Left colon (tissue), 2 donors: ENCODE data around the gene KMT2E. TPM values are rescaled to one million over a fixed set of nuclear protein-coding genes. Genes with fewer than 3 reads are reported as not detected.
"Not testable (repeated sequence)": the region's sequence is repeated elsewhere in the genome, so short reads cannot be mapped to it uniquely, and the experiment has no call there.

ENCODE experiments used
- ATAC-seq: fragments of 200-7000 bp; cut with Tn5 transposase; one replicate; pipeline ENCODE4 v1.9.1; 2020; ENCODE audit warnings: mild to moderate bottlenecking, moderate library complexity
- DNase-seq, 2 donors: peaks; one replicate each; pipeline ENCODE4 v3.0.0-alpha.2; 2020
- intact Hi-C, 2 donors: fragments of 100-400 bp; cut with DNase I in 1 of 2; cut with micrococcal nuclease in 1 of 2; formaldehyde crosslinking; loops; one replicate each; pipeline versions ENCODE4 v1.11.2 to v1.14.0; 2022; cut with DNase I, micrococcal nuclease
- long read RNA-seq: library from polyadenylated mRNA; unstranded; transcript quantifications from one replicate; pipeline ENCODE4 v2.0.0, GENCODE V29; 2021
- total RNA-seq, 2 donors: library from RNA; stranded (reverse); fragmentation: NEBNext Ultra II Directional; extraction: Animal tissue kit (Norgen Biotek cat#: 25700); gene quantifications; one replicate each; pipeline ENCODE4 v1.2.1, GENCODE V29; 2021
- donor health status: DM: no; HTN: no; CAD: no.
- donor health status: DM: yes; HTN: yes; CAD: no.

KMT2E gene
- 100 to 1,000 TPM; 119 TPM for total RNA-seq
- long read RNA-seq, transcript KMT2E-207 (15 exons, 2,523 nt) = major isoform, 7 of 100 reads
- long read RNA-seq, partial matches to known transcripts = 28 of 100 reads
- long read RNA-seq, other reads (novel, unspliced or antisense) = 65 of 100 reads

DNA sequence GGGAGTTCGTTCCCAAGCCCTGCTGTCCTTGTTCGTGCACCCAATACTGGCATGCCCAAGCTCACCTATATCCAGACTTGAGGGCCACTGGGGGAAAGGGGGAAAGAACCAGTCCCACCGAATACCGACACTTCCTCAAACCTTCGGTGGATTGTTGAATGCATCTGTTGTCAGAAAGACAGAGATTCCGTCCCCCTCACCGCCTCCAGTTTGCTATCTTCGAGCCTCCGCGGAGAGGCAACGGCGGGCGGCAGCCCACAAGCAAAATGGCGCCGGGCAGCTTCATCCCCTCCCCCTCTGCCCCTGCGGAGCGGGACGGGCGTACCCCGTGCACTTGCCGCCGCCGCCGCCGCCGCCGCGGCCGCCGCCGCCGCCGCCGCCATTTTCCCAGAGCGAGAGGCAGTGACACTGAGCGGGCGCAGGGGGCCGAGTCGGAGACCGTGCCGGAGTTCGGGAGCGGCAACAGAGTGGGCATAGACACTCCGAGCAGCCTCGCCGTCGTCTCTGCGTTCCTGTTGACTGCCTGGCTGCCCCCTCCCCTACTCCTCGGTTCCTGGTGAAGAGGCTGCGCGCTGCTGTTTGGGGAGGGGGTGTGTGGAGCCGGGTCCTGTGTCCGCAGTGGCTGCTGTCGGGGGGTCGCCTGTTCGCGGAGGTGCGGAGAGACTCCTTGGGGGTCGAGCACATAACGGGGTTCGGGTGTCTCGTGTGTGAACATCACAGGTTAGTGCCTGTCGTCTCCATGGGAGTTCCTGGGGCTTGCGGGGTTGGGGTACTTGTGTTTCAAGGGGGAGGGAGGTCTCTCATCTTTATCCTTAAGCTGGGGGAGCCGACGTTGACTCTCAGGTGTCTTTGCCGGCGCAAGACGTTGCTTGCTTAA lies at the start of gene KMT2E:
KMT2E (plus strand) TSS at position 390 of the 877 bp plus-strand sequence. CDS start 26,748 bp downstream, outside the sequence.
- peak; percentile 90 to 92 for DNase-seq
- peak; percentile 48 for ATAC-seq
- intact Hi-C loops = no loop called here

DNA sequence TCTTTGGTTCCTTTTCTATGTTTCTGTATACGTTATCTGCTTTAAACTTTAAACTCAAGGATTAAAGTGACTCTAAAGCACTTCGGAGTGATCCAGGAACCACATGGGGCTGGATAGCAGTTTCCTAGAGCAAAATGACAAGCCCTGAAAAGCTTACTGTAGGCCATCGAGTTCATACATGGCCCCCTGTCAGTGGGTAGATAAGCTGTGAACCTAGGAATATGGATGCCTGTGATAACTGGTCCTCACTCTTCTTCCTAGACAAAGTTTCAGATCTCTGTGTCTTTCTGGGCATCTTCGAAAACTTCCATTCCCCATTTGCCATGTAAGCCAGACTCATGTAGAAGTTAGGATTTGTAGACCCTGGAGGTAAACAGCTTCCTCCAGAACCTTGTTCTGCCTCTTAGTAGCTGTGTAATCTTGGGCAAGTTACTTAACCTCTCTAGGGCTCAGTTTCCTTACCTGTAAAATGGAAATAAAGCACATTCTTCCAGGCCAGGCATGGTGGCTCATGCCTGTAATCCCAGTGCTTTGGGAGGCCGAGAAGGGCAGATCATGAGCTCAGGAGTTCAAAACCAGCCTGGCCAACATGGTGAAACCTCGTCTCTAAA lies 49.3 kb upstream of the KMT2E start:
- ATAC-seq = no peak
- intact Hi-C loops = no loop called here
- DNase-seq = no peak

DNA sequence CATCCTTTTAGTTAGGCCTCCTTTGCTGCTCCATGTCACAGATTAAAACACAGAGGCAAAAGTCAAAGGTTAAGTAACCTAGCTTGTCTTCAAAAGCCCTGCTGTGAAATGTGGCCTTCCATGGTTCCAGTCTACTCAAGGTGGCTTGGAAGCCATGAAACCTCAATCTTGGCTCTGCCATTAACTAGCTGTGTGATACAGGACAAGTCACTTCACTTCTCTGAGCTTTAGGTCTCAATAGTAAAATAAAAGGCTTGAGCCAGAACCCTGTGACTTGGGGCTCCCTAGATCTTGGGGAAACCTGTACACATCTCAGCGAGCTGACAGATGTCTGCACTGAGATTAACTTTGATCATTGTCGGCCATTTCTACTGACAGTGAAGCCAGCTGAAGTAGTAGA lies 48.0 kb upstream of the KMT2E start:
- ATAC-seq (no peak), DNase-seq (no peak)
- intact Hi-C loops = no loop called here

- intact Hi-C loops = no loop called here
- DNase-seq (no peak), ATAC-seq (no peak)
These were observed 46.9 kb upstream of the KMT2E start for GRCh38 chr7:104967088-104967487.

GRCh38 chr7:104967595-104967994 lies 46.4 kb upstream of the KMT2E start:
- intact Hi-C loops = no loop called here
- no peak for DNase-seq
- no peak for ATAC-seq

DNA sequence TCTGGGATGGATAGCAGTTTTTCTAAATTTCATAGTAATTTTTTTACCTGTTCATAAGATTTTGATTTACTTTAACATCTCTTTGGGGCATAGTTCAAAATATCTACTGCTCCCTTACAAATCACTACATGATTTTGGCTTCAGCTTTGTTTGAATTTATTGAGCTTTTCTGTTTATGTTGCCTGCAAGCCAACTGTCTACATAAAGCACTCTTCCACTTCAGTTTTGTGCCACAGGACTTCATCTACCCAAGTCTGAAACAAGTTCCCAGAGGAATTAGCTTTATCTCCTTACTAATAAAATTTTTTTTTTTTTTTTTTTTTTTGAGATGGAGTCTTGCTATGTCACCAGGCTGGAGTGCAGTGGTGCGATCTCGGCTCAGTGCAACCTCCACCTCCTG lies 45.4 kb upstream of the KMT2E start:
- DNase-seq (no peak), ATAC-seq (no peak)
- intact Hi-C loops = no loop called here

GRCh38 chr7:104969183-104969582 lies 44.8 kb upstream of the KMT2E start:
- ATAC-seq (no peak), DNase-seq (no peak)
- intact Hi-C loops = no loop called here

GRCh38 chr7:104971290-104972071 lies 42.5 kb upstream of the KMT2E start:
- DNase-seq (peak; percentile 42 to 71), ATAC-seq (peak; percentile 80)
- intact Hi-C loops = no loop called here

DNA sequence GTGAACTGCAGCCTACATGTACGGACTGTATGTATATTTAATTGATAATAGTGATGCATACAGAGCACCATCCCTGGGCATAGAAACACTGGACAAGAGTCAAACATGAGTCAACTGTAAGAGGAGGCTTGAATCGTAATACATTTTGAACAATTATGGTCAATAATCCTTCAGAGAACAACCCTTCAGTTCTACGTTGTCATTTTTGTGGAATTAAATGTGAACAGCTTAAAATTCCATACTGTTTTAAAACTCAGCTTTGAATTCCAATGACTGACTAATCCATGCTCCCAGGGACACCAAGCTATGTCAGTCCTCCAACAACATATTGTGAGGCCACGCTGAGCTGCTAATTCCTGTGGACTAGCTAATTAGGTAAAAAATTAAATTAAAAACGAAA lies 41.5 kb upstream of the KMT2E start:
- intact Hi-C loops = no loop called here
- DNase-seq = no peak
- peak; percentile 13 for ATAC-seq

DNA sequence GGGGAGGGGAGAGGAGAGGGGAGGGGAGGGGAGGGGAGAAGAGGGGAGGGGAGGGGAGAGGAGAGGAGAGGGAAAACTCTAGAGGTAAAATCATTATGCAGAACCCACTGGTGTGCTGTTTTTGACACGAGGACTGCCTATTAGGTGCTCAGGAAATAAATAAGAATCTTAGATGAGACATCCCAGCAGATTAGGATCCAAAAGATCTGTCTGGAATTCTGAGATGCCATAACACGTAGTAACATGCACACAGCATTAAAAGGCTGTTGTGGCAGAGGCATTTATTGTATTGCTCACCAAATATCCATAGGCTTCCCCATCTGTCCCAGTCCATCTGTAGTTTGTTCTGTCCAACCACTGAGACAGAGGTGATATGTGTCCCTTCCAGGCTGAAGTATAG lies 40.8 kb upstream of the KMT2E start:
- DNase-seq (no peak), ATAC-seq (no peak)
- intact Hi-C loops = no loop called here

DNA sequence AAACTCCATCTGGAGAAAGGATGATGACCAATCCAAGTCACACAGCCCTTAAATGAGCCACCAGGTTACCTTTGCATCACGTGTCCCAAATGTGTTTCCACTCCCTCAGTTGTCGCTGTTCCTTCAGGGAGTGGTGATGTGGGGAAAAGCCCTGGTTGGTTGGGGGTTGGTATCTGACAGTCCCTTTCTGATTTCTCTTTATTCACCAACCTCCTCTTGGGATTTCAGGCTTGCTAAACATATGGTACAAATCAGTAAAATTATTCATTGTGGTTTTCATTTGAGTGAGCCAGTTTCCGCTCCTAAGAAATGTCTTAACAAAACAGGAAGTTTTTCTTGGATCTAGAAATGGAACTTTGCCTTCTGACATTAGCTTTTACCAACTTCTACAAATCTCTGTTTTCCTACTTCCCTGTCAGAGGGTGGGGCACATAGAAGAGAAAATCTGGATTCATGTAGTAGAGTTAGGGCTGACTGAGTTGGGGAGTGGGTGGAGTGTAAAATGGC lies 40.0 kb upstream of the KMT2E start:
- peak; percentile 15 for ATAC-seq
- intact Hi-C loops = no loop called here

GRCh38 chr7:104975553-104975952 lies 38.5 kb upstream of the KMT2E start:
- ATAC-seq, intact Hi-C loops, DNase-seq: not testable (repeated sequence)

More for the DNA sequence above, 40.0 kb upstream of the KMT2E start:
- no peak for DNase-seq

DNA sequence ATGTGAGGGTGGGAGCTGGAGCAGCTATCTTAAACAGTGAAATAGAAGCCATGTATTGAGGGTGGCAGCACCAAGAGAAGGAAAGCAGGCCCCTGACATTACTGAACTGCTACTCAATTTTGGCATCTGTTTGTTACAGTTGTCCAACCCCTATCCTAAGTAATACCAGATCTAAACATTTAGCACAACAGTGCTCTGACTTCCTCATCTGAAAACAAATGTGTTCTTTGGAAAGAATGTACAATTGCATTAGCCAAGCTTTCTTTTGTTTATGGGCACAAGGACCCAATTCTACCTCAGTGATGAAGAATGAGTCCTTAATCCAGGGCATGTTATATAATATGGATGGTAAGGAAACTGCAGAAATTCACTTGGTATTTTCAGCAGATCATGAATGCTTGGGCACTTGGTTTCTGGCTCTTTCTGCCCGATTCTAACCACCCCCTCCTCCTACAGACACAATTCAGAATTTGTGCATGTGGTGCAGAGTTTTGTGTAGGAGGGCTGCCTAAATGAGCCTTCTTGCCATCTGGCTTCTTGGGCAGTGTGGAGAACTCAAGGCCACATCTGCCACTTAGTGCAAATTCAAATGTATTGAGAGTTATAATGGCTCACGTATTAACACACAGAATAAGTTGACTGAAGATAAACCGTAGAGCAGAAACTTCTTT lies 36.9 kb upstream of the KMT2E start:
- DNase-seq = no peak
- ATAC-seq = no peak
- intact Hi-C loops = no loop called here

DNA sequence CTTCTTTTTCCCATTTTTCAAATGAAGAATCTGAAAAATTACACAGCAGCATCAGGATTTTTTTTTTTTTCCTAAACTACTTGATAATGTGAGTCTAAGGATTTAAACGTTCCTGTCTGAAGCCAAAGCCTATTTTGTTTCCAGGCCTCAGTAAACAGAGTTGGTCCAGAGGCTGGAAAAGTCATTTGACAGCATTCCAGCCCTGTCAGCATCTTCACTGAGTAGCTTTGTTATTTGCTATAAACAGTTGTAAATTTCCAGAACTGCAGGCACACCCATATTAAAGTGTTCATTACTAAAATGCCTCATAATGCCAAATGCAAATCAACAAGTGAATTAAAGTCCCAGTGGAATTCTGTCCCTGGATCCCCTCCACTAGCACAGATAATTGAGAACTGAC lies 35.5 kb upstream of the KMT2E start:
- intact Hi-C loops = no loop called here
- no peak for ATAC-seq
- DNase-seq = no peak

DNA sequence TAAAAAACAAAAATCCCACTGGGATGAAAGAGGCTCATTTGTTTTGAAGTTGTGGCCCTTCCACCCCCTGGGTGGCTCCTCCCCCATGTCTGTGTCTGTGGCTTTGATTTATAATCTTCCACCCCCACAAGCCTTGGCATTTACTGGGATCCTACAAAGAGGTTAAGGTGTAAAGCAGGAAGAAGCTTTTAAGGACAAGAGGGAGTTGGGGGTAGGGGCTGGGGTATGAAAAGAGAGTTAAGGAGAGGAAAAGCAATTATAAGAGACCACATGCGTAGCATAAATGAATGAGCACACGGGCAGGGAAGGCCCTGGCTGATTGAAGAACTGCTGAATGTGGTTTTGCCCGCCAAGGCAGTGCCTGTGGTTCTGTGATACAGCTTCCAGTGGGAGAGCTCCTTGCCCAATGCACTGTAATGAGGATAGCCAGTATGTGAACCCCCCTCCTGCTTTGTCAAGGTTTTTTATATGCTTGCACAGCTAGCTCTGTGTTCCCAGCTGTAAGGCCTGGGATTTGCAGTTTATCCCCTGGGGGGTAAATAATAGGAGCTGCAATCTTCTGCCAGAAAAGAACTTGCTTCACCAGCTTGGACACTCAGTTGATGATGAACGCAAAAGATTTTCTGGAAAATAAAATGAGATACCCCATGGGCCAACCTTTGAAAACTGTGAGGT lies 34.7 kb upstream of the KMT2E start:
- intact Hi-C loops = no loop called here
- ATAC-seq = no peak
- DNase-seq = no peak

DNA sequence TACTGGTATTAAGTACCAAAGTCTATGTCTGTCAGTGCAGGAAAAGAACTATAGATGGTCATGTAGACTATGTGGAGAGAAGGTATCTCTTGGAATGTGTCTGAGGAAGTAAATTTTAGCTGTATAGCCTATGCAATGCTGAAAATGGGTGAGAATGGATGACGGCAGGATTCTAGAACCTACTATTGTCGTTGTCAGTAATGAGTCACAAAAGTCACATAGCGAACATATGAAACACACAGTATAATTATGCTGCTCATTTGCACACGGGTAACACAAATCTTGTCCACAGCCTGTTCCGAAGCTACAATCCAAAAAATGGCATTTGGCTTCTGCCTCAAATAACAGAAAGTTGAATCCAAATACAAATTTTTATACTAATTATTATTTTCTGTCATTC lies 33.6 kb upstream of the KMT2E start:
- intact Hi-C loops = loop anchor here in 1 of 2 donors (5.0 kb wide), 1 partner anchor 37 kb away; no protein-coding TSS in a partner anchor
- no peak for ATAC-seq
- DNase-seq = no peak

DNA sequence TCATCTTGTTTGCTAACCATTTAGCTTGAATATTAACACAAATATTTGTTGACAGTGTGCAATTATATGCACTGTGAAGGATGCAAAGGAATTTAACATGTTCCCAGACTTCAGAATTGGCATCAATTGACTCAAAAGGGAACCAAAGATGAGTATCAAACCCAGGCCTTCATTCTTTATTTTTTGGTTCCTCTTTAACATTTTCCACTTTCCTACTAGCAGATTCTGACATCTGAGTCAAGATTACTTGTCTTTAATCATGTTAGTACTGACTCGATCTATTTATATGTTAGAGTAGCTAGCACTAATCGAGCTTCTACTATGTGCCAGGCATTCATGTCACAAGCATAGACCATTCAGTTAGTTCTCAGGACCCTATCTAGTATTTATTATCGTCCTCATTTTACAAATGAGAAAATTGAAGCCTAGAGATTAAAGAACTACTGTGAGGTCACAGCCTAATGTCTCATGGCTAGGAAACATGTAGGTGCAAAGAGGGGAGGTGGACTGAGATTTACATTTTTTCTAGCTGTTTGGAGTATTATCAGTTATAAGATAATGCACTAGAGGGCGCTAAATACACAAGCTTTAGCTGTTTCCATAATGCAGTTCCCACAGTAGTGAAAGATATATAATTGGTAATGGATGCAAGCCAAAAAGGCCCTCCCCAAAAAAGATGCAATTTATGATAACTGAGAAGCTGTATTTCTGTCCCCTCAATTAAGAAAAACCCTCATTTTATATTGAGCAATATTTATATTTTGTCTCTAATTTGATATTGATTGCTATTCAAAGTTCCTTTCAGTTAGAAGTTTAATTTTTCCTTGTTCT lies 32.9 kb upstream of the KMT2E start:
- no peak for ATAC-seq
- DNase-seq = no peak
- intact Hi-C loops = loop anchor here in 1 of 2 donors (5.0 kb wide), 1 partner anchor 36 kb away; no protein-coding TSS in a partner anchor
